Lung (tissue), 12 donors: ENCODE measurements around the gene DHRS7C. TPM values are rescaled to one million over a fixed set of nuclear protein-coding genes. Genes with fewer than 3 reads are reported as not detected.
A peak's percentile ranks its signal among the peaks of the same experiment; 100 is the strongest.

Source experiments
- ATAC-seq: fragments of 200-7000 bp; cut with Tn5 transposase; one replicate; pipeline ENCODE4 v1.9.1; 2020; ENCODE audit warnings: moderate number of reproducible peaks; ENCODE audit not compliant: insufficient read depth, low FRiP score
- DNase-seq, 3 donors: peaks; one replicate each; pipeline ENCODE4 v3.0.0-alpha.2; 2013 to 2017
- H3K27ac ChIP-seq, 2 donors: one replicate each; pipeline ENCODE4 v1.5.1; 2013; ENCODE audit warnings: mild to moderate bottlenecking in 2 of 2, moderate library complexity in 2 of 2, control low read depth in 1 of 2, inconsistent platforms in 1 of 2, low read depth in 1 of 2, low read length in 1 of 2
- H3K27me3 ChIP-seq, 3 donors: one replicate each; pipeline ENCODE4 v1.5.1; 2013; ENCODE audit warnings: low read length in 2 of 3; ENCODE audit not compliant: control insufficient read depth in 3 of 3, insufficient read depth in 3 of 3
- H3K36me3 ChIP-seq, 4 donors: one replicate each; pipeline ENCODE4 v1.5.1; 2013; ENCODE audit warnings: low read length in 4 of 4, mild to moderate bottlenecking in 1 of 4, moderate library complexity in 1 of 4; ENCODE audit not compliant: control insufficient read depth in 4 of 4, insufficient read depth in 4 of 4
- H3K4me1 ChIP-seq, 5 donors: one replicate each; pipeline ENCODE4 v1.5.1; 2013; ENCODE audit warnings: low read length in 5 of 5, mild to moderate bottlenecking in 2 of 5, moderate library complexity in 1 of 5; ENCODE audit not compliant: control insufficient read depth in 5 of 5, insufficient read depth in 5 of 5
- H3K4me3 ChIP-seq: one replicate; pipeline ENCODE4 v1.5.1; 2013; ENCODE audit warnings: mild to moderate bottlenecking, control low read depth, moderate library complexity
- H3K9ac ChIP-seq, 2 donors: one replicate each; pipeline ENCODE4 v1.5.1; 2013; ENCODE audit warnings: low read length in 2 of 2, control low read depth in 1 of 2; ENCODE audit not compliant: insufficient read depth in 1 of 2
- H3K9me3 ChIP-seq, 4 donors: one replicate each; pipeline ENCODE4 v1.5.1; 2013; ENCODE audit warnings: low read length in 3 of 4, mild to moderate bottlenecking in 1 of 4, moderate library complexity in 1 of 4; ENCODE audit not compliant: control insufficient read depth in 4 of 4, insufficient read depth in 3 of 4
- WGBS, 2 donors: extraction: QIAGEN DNeasy Blood & Tissue Kit; methylation state at CpG; one replicate each; pipeline ENCODE4 v1.1.7; 2013; 5-methylcytosine and 5-hydroxymethylcytosine counted together
- polyA plus RNA-seq, 2 donors: library from polyadenylated mRNA; stranded (reverse); fragments of 200-250 nt; gene quantifications; one replicate each; pipeline ENCODE4 v1.2.1, GENCODE V29; 2013
- total RNA-seq, 2 donors: library from RNA; depleted of rRNA in 1 of 2; stranded (reverse); fragments of >200 nt in 1 of 2; gene quantifications; one replicate each; pipeline ENCODE4 v1.2.1, GENCODE V29; 2014 to 2021
- TF ChIP-seq, protein P1 (sequence below): IDR thresholded peaks from 2 replicates; pipeline ENCODE4 v1.5.1; 2012; ENCODE audit warnings: mild to moderate bottlenecking; ENCODE audit errors: control extremely low read depth, extremely low read depth
- donor health status: control.
- donor health status: control.
- donor health status: Bipolar disorder and iron deficiency.
- donor health status: healthy.
- donor health status: DM: yes; HTN: yes; CAD: no.

The DHRS7C gene
- total and polyA plus RNA-seq, 4 donors = not detected

DNA sequence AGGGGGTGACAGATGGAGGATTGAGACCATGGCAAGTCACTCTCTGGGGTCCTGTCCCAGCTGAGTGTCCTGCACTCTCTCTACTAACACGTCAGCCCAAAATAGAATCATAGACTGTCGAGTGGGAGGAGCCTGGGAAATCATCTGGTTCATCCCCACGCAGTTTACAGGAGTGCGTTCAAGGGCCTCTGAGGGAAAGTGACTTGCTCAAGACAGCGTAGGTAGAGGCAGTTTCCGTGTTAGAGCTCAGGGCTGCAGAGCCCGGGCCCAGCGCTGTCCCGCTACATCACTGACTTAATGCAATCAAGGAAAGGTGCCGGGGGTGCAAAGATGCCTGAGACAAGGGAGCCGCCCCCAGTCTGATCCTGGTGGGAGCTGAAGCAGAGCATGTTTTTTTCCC lies 20.1 kb upstream of the DHRS7C start:
- peaks cover 0 to 6% (median 0%) of the 10 kb centered on the region in 4 donors for H3K9me3 ChIP-seq
- TF ChIP-seq, protein P1, sequence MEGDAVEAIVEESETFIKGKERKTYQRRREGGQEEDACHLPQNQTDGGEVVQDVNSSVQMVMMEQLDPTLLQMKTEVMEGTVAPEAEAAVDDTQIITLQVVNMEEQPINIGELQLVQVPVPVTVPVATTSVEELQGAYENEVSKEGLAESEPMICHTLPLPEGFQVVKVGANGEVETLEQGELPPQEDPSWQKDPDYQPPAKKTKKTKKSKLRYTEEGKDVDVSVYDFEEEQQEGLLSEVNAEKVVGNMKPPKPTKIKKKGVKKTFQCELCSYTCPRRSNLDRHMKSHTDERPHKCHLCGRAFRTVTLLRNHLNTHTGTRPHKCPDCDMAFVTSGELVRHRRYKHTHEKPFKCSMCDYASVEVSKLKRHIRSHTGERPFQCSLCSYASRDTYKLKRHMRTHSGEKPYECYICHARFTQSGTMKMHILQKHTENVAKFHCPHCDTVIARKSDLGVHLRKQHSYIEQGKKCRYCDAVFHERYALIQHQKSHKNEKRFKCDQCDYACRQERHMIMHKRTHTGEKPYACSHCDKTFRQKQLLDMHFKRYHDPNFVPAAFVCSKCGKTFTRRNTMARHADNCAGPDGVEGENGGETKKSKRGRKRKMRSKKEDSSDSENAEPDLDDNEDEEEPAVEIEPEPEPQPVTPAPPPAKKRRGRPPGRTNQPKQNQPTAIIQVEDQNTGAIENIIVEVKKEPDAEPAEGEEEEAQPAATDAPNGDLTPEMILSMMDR = no peak
- 58 to 80% methylated on average over 11 of the region's 11 CpGs for WGBS, 2 donors
- no peaks in the 10 kb centered on the region for H3K36me3 ChIP-seq
- peak in 1 of 3 donors; percentile 24 for DNase-seq
- no peak overlapping the region for H3K27ac ChIP-seq
- H3K9ac ChIP-seq = no peak overlapping the region
- H3K4me1 ChIP-seq = peaks cover 0 to 6% (median 0%) of the 10 kb centered on the region in 5 donors
- H3K4me3 ChIP-seq = no peak overlapping the region
- ATAC-seq = no peak
- H3K27me3 ChIP-seq = peaks cover 0 to 4% (median 0%) of the 10 kb centered on the region in 3 donors

DNA sequence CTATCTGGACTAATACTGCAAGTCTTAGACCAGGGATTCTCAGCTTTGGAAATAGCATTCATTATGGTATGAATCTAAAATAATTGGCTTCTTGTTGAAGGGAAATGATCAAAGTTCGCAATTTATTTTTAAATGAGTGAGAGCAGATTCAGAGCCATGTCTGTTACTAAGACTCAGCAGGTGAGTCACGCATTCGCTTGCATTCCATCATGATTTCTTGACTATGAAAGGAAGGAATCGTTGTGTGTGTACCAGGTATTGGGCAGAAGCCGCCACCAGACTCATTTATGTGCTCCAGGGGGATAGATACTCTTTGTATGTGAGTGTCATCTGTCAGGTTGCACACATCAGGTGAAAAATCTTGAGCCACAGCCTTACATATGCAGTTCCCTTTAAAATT lies 19.7 kb upstream of the DHRS7C start:
- Histone ChIP-seq H3K9me3 (peaks cover 0 to 5% (median 0%) of the 10 kb centered on the region in 4 donors), H3K4me1 (peaks cover 0 to 6% (median 0%) of the 10 kb centered on the region in 5 donors), H3K27ac (no peak overlapping the region), H3K27me3 (peaks cover 0 to under 1% (median 0%) of the 10 kb centered on the region in 3 donors), H3K9ac (no peak overlapping the region), H3K36me3 (no peaks in the 10 kb centered on the region), H3K4me3 (no peak overlapping the region)
- no peak for DNase-seq
- no peak for ATAC-seq
- TF ChIP-seq, protein P1 = no peak
- 89 to 93% methylated on average over 5 of the region's 5 CpGs for WGBS, 2 donors

DNA sequence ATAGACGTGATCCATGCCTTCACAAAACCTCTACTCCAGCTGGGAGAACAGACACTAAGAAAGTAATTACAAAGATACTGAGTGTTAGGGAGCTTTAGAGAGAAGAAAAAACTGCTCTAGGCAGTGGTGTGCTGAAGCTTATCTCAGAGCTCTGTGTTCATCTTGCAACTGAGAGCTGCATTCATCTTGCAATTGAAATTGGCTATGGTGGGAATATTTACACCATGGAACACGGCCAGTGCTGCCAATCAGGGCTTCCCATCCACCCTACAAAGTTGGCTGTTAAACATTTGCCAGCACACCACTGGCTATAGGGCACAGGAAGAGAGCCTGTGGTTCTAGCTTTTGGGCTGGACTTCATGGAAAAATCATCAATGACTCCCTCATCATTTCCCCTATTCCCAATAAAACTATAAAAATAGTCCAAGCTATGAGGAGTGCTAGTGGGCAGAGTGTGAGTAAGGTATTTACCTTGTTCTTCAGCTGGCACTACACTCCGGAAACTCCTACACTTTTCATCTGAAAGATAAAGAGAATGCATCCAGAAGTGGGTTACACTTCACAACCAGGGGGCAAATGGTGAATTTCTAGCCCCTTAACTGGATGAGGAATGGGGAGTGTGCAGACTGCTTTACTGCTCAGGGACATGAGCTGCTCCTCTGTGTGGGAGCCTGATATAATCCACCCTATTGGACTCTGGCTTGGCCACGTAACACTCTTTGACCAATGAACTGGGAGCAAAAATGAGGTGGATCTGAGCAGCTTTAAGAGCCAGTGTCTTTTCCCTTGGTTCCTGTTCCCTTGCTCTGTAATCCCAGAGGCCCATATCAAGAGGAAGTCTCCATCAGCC lies 18.9 kb upstream of the DHRS7C start:
- no peak overlapping the region for H3K27ac ChIP-seq
- peaks cover 0 to 6% (median 0%) of the 10 kb centered on the region in 5 donors for H3K4me1 ChIP-seq
- no peak overlapping the region for H3K4me3 ChIP-seq
- WGBS, 2 donors = 62 to 82% methylated on average over 4 of the region's 4 CpGs
- H3K27me3 ChIP-seq = no peaks in the 10 kb centered on the region
- DNase-seq (peak in 1 of 3 donors; percentile 38), ATAC-seq (no peak)
- TF ChIP-seq, protein P1 = no peak
- H3K9me3 ChIP-seq = peaks cover 0 to 5% (median 0%) of the 10 kb centered on the region in 4 donors
- H3K36me3 ChIP-seq = no peaks in the 10 kb centered on the region
- no peak overlapping the region for H3K9ac ChIP-seq
